ENCODE data around the gene GIT1.

The GIT1 gene

GRCh38 chr17:29576214-29577000, 13.0 kb downstream of the GIT1 start:
- no peak for TF ChIP-seq CTCF (IDR thresholded peaks at IDR 0.05; ENCODE audit: low read length)
- no peak for TF ChIP-seq EZH2 (IDR thresholded peaks at IDR 0.05; ENCODE audit: borderline replicate concordance, low read length)
- H3K36me3 ChIP-seq (ENCODE audit: insufficient read depth, low read length) = peaks cover 72% of the 10 kb centered on the region; the same call in 1 of the 2 replicates
- H3K4me3 ChIP-seq (ENCODE audit: low read depth, low read length, poor library complexity, severe bottlenecking) = no peak overlapping the region
- H3K79me2 ChIP-seq (ENCODE audit: insufficient read depth, low read length) = no peaks in the 10 kb centered on the region
- no peak overlapping the region for H3K4me2 ChIP-seq (ENCODE audit: low read length)
- no peaks in the 10 kb centered on the region for H3K27me3 ChIP-seq (ENCODE audit: insufficient read depth, low read length)
- H2AFZ ChIP-seq (ENCODE audit: low read length) = no peak overlapping the region
- H3K27ac ChIP-seq (ENCODE audit: low read depth, low read length, poor library complexity, severe bottlenecking) = no peak overlapping the region
- no peaks in the 10 kb centered on the region for H4K20me1 ChIP-seq (ENCODE audit: insufficient read depth, low read length)
- no peaks in the 10 kb centered on the region for H3F3A ChIP-seq (ENCODE audit: insufficient read depth, low read length)
- H3K9me3 ChIP-seq (ENCODE audit: low read length) = no peaks in the 10 kb centered on the region
- no peaks in the 10 kb centered on the region for H3K9me2 ChIP-seq (ENCODE audit: low read depth, low read length)
- peaks cover 11% of the 10 kb centered on the region for H3K4me1 ChIP-seq (ENCODE audit: insufficient read depth, low read length, severe bottlenecking)
- no peak overlapping the region for H3K9ac ChIP-seq (ENCODE audit: low read length)

- Histone ChIP-seq H4K20me1 (ENCODE audit: insufficient read depth, low read length) (no peaks in the 10 kb centered on the region), H3K27me3 (ENCODE audit: insufficient read depth, low read length) (no peaks in the 10 kb centered on the region), H3K4me3 (ENCODE audit: low read depth, low read length, poor library complexity, severe bottlenecking) (no peak overlapping the region), H3K36me3 (ENCODE audit: insufficient read depth, low read length) (peaks cover 67% of the 10 kb centered on the region; the same call in 1 of the 2 replicates), H3K27ac (ENCODE audit: low read depth, low read length, poor library complexity, severe bottlenecking) (no peak overlapping the region), H3K9me3 (ENCODE audit: low read length) (no peaks in the 10 kb centered on the region), H3K4me1 (ENCODE audit: insufficient read depth, low read length, severe bottlenecking) (peaks cover 6% of the 10 kb centered on the region), H3F3A (ENCODE audit: insufficient read depth, low read length) (no peaks in the 10 kb centered on the region), H3K79me2 (ENCODE audit: insufficient read depth, low read length) (no peaks in the 10 kb centered on the region), H2AFZ (ENCODE audit: low read length) (no peak overlapping the region), H3K9me2 (ENCODE audit: low read depth, low read length) (no peaks in the 10 kb centered on the region), H3K4me2 (ENCODE audit: low read length) (no peak overlapping the region), H3K9ac (ENCODE audit: low read length) (no peak overlapping the region)
- TF ChIP-seq CTCF (IDR thresholded peaks at IDR 0.05; ENCODE audit: low read length) = no peak
- no peak for TF ChIP-seq EZH2 (IDR thresholded peaks at IDR 0.05; ENCODE audit: borderline replicate concordance, low read length)
These were observed 13.8 kb downstream of the GIT1 start for GRCh38 chr17:29575511-29576213.

GRCh38 chr17:29574732-29575510, 14.5 kb downstream of the GIT1 start:
- Histone ChIP-seq H3F3A (ENCODE audit: insufficient read depth, low read length) (no peaks in the 10 kb centered on the region), H3K79me2 (ENCODE audit: insufficient read depth, low read length) (no peaks in the 10 kb centered on the region), H3K9ac (ENCODE audit: low read length) (no peak overlapping the region), H3K27ac (ENCODE audit: low read depth, low read length, poor library complexity, severe bottlenecking) (no peak overlapping the region), H3K9me3 (ENCODE audit: low read length) (no peaks in the 10 kb centered on the region), H3K9me2 (ENCODE audit: low read depth, low read length) (no peaks in the 10 kb centered on the region), H3K27me3 (ENCODE audit: insufficient read depth, low read length) (no peaks in the 10 kb centered on the region), H2AFZ (ENCODE audit: low read length) (no peak overlapping the region), H4K20me1 (ENCODE audit: insufficient read depth, low read length) (no peaks in the 10 kb centered on the region), H3K4me3 (ENCODE audit: low read depth, low read length, poor library complexity, severe bottlenecking) (no peak overlapping the region), H3K36me3 (ENCODE audit: insufficient read depth, low read length) (peaks cover 65% of the 10 kb centered on the region; the same call in 1 of the 2 replicates), H3K4me1 (ENCODE audit: insufficient read depth, low read length, severe bottlenecking) (peaks cover 6% of the 10 kb centered on the region), H3K4me2 (ENCODE audit: low read length) (no peak overlapping the region)
- no peak for TF ChIP-seq CTCF (IDR thresholded peaks at IDR 0.05; ENCODE audit: low read length)
- TF ChIP-seq EZH2 (IDR thresholded peaks at IDR 0.05; ENCODE audit: borderline replicate concordance, low read length) = no peak
